ENCODE measurements around the gene ZNF639. TPM values are rescaled to one million over a fixed set of nuclear protein-coding genes. Genes with fewer than 3 reads are reported as not detected.

ZNF639 gene
- total RNA-seq, 1 donor from 2014 or later, result 40.2 TPM

- Mint-ChIP-seq H3K9me3 (no peaks in the 10 kb centered on the region), H3K27me3 (ENCODE audit: low read depth) (no peaks in the 10 kb centered on the region), H3K4me3 (no peak overlapping the region), H3K27ac (no peak overlapping the region), H3K4me1 (no peaks in the 10 kb centered on the region), H3K36me3 (peaks cover 51% of the 10 kb centered on the region)
- DNase-seq (ENCODE audit: low spot score in 2 of 2, unreplicated experiment in 2 of 2), result no peak
- no peak for TF ChIP-seq CTCF (IDR thresholded peaks at IDR 0.05; ENCODE audit: unreplicated experiment)
Observed at GRCh38 chr3:179355996-179356395, 33.2 kb downstream of the ZNF639 start.

- Mint-ChIP-seq H3K4me1 (no peaks in the 10 kb centered on the region), H3K9me3 (no peaks in the 10 kb centered on the region), H3K36me3 (peaks cover 36% of the 10 kb centered on the region), H3K27ac (no peak overlapping the region), H3K27me3 (ENCODE audit: low read depth) (no peaks in the 10 kb centered on the region), H3K4me3 (no peak overlapping the region)
- no peak for DNase-seq (ENCODE audit: low spot score in 2 of 2, unreplicated experiment in 2 of 2)
- no peak for TF ChIP-seq CTCF (IDR thresholded peaks at IDR 0.05; ENCODE audit: unreplicated experiment)
Observed at GRCh38 chr3:179363332-179363731, 40.5 kb downstream of the ZNF639 start.

GRCh38 chr3:179369621-179370020 lies 46.8 kb downstream of the ZNF639 start:
- H3K27ac Mint-ChIP-seq, result no peak overlapping the region
- no peaks in the 10 kb centered on the region for H3K4me1 Mint-ChIP-seq
- TF ChIP-seq CTCF (IDR thresholded peaks at IDR 0.05; ENCODE audit: unreplicated experiment), result no peak
- no peak for DNase-seq (ENCODE audit: low spot score in 2 of 2, unreplicated experiment in 2 of 2)
- peaks cover 23% of the 10 kb centered on the region for H3K36me3 Mint-ChIP-seq
- H3K9me3 Mint-ChIP-seq, result no peaks in the 10 kb centered on the region
- H3K27me3 Mint-ChIP-seq (ENCODE audit: low read depth), result no peaks in the 10 kb centered on the region
- H3K4me3 Mint-ChIP-seq, result no peak overlapping the region

- Mint-ChIP-seq H3K27ac (no peak overlapping the region), H3K27me3 (ENCODE audit: low read depth) (no peaks in the 10 kb centered on the region), H3K4me1 (no peaks in the 10 kb centered on the region), H3K9me3 (no peaks in the 10 kb centered on the region), H3K4me3 (no peak overlapping the region), H3K36me3 (peaks cover 17% of the 10 kb centered on the region)
- TF ChIP-seq CTCF (IDR thresholded peaks at IDR 0.05; ENCODE audit: unreplicated experiment), result no peak
- no peak for DNase-seq (ENCODE audit: low spot score in 2 of 2, unreplicated experiment in 2 of 2)
Observed at GRCh38 chr3:179373938-179374337, 51.1 kb downstream of the ZNF639 start.

GRCh38 chr3:179375091-179375999 lies 52.5 kb downstream of the ZNF639 start:
- Mint-ChIP-seq H3K27ac (no peak overlapping the region), H3K36me3 (peaks cover 21% of the 10 kb centered on the region), H3K4me3 (no peak overlapping the region), H3K27me3 (ENCODE audit: low read depth) (no peaks in the 10 kb centered on the region), H3K4me1 (no peaks in the 10 kb centered on the region), H3K9me3 (no peaks in the 10 kb centered on the region)
- no peak for DNase-seq (ENCODE audit: low spot score in 2 of 2, unreplicated experiment in 2 of 2)
- no peak for TF ChIP-seq CTCF (IDR thresholded peaks at IDR 0.05; ENCODE audit: unreplicated experiment)
